GM21717 (cell line): Measurements from ENCODE around the gene MKNK1.

Source experiments
- ATAC-seq: cut with Tn5 transposase; IDR thresholded peaks from one replicate; pipeline ENCODE4 v1.9.1; 2021; ENCODE audit warnings: mild to moderate bottlenecking, moderate library complexity; ENCODE audit not compliant: unreplicated experiment

The MKNK1 gene

DNA sequence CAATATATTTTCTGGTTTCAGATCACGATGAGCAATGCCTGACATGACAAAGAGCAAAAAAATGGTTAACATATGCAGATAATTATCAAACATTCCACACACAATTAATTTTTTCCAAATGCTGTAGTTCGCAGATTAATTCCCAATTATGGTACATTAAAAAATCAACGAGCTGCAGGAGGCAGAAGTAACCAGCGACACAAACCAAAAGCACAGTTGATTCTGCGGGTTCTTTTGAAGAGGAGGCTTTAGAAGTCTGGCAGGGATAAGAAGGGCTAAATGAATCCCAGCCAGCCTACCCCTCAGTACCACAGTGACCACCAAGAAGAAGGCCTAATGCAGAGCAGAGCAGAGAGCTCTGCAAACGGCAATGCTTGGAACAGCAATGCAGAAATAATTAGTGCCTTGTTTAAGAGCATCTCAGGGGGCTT lies 35.6 kb downstream of the MKNK1 start:
- ATAC-seq, result no peak

DNA sequence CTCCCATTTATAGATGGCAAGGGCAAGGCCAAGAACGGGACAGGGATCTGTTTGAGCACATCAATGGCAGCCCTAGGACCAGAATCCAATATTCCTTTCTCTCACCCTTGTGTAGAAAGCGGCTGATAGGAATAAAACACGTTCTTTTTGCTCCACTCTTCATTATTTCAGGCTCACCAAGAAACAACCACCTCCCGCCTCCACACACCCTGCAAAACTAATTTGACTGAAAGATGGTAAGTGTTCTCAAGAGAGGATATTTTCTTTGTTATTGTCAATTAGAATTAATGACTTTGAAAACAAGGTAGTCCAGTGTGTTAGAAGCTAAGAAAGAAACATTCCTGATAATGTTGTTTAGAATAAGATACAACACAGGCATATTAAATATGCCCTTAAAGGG lies 40.7 kb downstream of the MKNK1 start:
- no peak for ATAC-seq

DNA sequence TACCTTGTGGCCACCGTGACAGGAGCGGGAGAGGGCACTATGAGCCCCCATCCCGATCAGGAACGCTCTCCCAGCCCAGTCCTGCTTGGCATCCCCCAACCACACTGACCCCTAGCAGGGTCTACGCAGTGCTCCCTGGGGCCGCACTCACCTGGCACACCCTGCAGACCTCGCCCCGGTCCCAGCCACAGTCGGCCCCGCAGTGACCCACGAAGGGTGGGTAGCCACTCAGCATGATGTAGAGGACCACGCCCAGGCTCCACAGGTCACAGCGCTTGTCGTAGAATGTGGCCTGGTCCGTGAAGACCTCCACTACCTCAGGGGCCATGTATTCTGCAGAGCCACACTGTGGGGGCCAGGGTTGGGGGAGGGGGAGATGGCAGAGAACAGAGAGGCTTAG lies 41.6 kb downstream of the MKNK1 start:
- ATAC-seq, result no peak

DNA sequence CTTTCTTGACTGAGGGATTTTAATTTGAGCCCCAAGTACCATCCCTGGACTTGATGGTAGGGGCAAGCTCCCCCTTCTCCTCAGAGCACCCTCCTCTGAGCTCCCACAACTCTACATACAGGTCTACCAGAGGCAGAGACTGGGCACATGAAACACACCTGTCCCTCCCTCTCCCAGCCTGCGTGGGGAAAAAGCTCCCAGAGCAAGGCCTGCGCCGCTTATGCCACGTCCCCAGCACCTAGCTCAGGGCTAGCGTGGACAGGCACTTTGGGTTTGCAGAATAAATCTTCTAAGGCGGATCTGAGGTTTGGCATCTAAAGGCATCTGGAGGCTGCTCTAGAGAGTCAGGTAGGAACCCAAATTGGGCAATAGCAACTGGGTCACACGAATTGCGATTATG lies 45.1 kb downstream of the MKNK1 start:
- no peak for ATAC-seq

DNA sequence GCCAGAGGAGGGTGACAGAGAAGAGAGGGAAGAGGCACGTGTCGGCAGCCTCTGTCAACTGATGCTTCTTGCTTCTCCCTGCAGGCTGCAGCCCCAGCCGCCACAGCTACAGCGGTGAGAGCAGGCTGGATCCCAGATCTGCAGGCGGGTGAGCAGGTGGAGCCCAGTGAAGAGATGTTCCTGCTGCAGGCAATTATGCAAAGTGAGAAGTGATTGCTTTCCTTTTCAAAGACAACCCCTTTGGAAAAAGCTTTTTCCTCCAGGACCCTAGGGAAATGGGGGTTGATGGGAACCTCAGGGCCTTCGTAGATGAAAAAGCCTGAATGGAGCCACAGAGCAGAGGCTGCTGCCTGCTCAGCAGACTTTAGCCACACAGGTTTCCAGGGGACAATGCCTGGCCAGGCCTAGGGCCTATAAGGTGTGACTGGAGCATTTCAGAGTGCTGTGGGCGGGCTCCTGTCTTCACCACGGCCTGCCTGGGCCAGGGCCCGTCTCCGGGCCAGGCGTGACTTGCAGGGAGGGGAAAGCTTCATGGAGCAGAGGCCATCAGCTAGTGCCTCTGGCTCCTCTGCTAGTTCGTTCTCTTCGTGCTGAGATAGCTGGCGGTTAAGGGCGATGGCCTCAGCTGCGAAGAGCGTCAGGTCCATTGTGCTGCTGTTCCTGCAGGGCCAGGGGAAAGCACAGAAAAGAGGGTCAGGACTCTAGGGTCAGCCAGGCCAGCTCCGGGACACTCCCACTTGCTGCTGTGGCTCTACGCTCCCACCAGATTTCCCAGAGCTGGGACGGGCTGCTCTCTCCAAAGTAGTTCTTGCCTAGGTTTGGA lies 45.7 kb downstream of the MKNK1 start:
- no peak for ATAC-seq

DNA sequence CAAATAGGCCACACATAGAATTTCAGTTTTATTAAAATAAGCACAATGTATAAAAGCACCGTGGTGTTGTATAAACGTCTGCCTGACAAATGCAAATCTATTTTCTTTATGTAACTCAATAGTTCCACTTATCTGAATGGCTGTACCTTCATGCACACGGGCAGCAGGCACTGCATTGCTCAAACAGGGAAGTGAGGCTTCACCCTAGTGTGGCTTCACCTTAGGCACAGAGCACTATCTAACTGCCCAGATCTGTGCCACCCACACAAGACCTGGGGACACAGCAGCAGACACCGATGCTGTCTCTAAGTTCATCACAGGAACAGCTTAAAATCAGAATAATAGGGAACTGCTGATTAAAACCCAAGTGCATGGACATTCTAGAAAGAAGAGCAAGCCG lies 46.7 kb downstream of the MKNK1 start:
- no peak for ATAC-seq

DNA sequence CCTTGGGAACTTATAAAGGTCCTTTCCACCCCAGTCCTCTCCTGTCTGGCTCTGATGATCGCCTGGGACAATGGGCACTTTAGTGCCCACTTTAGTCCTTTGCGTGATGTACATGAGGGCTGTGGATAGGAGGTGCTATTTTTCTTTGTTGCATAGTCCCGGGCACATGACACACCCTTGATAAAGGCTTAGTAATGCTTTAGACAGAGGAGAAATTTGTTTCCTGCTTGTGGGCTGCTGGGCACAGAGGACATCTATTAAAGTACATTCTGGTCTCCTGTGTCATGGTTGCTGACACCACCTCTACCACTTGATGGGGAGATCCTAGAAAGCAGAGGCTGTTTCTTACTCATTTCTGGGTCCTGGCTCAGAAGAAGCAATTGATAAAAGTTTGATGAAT lies 47.2 kb downstream of the MKNK1 start:
- ATAC-seq, result no peak

DNA sequence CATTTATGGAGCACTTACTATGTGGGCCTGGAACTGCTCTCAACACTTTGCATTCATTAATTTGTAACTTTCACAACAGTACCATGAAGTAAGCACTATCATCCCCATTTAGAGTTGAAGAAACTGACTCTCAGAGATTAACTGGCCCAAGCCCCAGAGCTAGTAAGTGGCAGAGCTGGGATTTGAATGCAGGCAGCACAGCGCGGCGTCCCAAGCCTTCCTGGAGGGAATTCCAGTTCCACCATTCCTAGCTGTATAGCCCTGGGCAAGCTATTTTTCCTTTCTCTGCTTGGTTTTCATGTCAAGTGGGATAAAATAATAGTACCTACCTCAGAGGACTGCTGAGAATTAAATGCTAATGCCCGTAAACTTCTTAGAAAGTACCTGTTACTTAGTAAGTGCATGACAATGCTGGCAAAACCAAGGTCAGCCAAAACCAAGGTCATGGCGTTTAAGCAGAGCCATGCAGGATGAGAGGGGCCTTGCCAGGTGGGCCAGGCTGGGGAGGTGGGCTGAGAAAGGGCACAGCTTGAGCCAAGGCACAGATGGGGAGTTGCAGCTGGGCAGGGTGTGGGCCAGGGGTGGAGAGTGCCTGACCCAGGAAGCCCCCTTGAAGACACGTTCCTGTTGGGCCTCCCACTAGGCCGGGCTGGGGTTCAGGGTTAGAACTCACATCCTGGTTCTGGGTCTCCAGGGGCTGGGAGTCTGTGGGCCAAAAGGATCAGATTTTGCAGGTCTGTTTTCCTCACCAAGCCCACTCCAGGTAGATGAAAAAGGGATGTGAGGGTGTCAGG lies 48.0 kb downstream of the MKNK1 start:
- no peak for ATAC-seq

DNA sequence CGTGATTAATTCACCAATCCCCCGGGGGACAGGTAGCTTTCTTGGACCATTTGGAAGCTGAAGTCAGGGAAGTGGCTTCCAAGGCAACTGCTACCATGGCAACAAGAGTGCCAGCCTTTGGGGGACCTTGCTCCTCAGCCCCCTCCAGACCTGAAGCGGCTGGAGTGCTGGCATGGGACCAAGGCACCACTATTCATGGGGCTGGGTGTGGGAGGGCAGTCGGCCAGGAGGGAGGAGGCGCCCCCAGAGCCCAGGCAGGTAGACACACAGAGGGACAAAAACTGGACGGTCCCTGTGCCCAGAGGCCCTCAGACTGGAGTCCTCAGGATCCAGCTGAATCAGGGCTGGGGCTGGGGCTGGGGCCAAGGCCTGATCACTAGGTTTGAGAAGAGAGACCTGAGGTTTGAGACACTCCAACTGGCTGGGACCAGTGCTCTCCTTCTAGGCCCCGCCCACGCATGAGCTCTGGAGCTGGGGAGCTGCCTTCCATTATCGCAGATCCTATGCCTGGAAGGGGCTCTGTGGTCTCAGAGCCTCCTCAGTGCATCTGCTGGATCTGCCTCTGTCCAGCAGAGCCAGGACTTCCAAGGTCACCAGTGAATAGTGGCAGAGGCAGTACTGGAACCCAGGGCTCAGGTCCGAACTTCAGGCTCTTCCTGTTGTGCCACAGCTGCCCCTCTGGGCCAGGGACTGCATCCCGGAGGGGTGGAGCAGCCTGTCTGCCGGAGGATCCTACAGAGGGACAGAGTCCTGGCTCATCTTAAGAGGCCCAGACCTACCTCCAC lies 49.3 kb downstream of the MKNK1 start:
- ATAC-seq, result no peak

DNA sequence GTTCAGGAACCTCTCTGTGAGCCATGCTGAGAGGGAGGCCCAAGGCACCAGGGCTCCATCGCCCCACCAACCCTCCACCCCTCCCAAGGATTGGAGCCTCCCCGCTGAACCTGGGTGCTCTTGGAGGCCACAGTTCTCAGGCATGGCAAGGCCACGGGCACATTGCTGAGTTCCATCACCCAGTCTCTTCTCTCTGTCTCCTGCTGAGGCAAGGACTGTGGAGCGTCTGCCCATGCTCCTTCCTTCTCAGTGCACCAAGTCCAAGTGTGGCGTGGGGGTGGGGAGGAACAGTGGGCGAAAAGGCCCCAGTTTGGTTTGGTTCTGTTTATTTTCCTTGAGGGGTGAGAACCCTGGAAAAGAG lies 49.9 kb downstream of the MKNK1 start:
- ATAC-seq, result no peak

DNA sequence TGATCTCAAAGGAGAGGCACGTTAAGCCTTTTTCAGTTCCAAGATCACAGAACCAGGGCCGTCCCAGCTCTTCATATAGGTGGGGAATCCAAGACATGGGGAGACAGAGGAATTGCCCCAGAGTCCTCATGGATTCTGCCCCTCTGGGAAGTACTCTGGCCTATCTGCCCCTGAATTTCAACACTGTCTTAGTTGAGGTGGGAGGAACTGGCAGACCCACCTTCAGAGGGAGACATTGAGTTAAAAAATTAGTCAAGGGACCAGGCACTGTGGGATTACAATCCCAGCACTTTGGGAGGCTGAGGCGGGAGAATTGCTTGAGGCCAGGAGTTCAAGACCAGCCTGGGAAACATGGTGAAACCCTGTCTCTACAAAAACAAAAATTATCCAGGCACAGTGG lies 50.6 kb downstream of the MKNK1 start:
- ATAC-seq, result no peak

DNA sequence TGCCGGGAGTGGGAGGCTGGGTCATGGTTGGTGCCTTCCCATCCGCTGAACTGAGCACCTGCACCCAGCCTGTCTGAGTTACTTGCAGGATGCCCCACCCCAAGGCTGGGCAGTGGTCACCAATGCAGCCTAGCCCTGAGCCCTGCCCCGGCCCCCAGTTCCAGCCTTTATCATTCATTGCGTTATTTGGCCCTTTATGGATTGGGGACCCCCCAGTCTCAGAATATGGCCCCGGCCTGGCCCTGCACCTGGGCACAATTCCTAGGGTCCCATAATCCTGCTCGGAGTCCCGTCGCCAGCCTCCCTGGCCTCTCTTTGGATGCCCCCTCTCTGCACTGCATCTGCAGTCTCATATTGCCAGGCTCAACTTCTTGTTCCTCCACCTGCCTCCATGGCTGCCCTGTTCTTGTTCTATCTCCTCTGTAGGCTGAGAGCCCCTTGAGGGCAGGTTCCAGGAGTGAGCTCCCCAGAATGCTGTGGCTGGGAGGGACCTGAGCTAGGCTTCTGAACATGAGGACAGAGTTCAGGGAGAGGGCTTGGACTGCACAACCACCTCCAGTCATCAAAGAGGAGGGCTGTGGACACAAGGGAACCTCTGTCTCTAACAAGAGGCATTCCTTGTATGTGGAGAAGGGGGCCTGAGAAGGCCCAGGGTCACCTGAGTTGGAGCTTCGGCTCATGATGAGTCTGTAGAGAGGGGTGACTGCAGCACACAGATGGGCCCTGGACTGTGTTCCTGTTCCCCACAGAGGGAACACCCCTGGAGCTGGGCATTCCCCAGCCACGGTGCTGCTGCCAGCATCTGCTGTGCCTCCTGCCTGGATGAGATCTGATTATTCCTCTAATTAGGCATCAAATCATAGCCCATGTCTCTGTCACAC lies 51.5 kb downstream of the MKNK1 start:
- no peak for ATAC-seq

DNA sequence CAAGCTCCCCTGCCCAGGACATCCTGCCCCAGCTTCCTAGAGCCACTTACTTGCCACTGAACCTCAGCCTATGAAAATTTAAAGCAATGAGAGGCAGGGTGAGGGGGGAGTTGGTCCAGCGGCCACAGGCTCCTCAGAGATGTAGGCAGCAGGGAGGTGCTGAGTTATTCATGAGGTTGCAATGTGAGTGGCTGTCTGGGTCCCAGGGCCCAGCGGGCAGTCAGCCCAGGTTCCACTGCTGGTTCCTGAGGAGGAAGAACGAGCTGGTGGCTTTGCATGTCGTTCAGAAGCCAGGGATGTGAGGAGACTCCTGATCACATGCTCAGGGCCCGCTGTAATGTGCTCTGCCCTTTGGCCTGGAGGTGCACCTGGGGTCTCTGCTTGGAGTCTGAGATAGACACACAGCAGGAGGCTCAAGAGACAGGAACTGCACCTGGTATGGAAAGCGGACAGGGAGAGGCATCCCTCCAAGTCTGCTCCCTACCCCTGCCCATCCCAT lies 52.4 kb downstream of the MKNK1 start, which contains the start of gene KNCN:
Gene KNCN (minus strand): TSS at position 51 of the 499 bp plus-strand sequence. CDS start 432 bp downstream, outside the sequence.
- ATAC-seq, result no peak

DNA sequence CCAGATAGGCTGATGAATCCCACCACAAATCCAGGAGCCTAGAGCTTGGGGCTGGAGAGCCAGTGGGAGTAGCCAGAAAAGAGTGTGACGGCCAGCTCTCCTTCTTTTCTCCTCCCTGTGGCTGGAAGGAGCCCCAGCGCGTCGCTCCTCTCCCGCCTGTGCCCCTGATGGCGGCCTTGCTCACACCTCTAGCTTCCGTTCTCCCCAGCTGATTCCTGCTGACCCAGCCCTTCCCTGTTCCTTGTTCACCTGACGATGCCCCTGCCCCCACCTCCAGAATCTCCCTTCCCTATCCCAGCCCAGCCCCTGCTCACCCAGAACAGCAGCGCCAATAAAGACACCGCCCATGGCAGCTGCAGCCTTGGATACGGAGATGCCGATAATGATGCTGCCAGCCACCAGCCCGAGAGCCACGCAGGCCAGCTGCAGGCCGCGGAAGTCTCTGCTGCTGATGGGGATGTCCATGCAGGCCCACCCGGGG lies 53.3 kb downstream of the MKNK1 start:
- ATAC-seq, result no peak

DNA sequence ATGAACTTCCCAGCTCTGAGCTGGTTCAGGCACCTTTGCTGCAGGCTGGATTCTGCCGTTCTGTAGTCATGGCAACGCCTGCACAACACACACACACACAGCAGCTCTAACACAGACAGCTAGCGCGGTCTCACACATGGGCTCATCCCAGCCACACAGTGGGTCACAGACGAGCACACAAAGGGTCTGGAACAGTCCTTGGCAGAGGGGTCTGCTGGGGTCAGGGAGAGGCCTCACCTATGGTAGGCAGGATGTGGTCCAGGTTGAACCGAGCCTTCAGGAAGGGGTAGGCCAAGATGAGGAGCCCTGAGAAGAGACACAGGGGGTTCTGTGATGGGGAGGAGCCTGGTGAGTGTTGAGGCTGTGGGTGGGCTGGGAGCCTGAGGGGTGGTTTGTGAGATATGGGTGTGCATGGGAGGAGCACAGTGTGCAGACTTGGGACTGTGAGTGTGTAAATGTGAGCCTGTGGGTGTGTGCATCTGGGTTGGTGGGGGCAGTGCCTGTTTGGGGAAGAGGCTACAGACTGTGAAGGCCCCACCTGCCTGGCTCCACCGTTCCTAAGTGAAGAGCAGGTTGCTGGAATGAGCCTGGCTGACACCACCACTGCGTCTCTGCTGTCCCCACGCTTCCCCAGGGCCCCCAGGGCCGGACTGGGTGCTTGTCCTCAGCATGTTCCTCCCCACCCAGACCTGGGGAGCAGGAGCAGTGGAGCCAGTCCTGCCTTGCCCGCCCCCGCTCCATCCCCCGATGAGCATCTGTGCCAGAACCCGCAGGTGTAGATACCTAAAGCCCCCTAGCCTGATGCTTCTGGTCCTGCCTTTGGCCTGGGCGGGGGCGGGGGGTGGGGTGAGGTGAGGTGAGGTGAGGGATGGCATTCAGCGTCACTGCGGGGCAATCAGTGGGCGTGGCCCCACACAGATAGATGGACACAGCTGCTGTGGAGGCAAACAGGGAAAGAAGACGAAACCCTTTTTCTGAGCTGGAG lies 54.1 kb downstream of the MKNK1 start:
- ATAC-seq, result no peak

DNA sequence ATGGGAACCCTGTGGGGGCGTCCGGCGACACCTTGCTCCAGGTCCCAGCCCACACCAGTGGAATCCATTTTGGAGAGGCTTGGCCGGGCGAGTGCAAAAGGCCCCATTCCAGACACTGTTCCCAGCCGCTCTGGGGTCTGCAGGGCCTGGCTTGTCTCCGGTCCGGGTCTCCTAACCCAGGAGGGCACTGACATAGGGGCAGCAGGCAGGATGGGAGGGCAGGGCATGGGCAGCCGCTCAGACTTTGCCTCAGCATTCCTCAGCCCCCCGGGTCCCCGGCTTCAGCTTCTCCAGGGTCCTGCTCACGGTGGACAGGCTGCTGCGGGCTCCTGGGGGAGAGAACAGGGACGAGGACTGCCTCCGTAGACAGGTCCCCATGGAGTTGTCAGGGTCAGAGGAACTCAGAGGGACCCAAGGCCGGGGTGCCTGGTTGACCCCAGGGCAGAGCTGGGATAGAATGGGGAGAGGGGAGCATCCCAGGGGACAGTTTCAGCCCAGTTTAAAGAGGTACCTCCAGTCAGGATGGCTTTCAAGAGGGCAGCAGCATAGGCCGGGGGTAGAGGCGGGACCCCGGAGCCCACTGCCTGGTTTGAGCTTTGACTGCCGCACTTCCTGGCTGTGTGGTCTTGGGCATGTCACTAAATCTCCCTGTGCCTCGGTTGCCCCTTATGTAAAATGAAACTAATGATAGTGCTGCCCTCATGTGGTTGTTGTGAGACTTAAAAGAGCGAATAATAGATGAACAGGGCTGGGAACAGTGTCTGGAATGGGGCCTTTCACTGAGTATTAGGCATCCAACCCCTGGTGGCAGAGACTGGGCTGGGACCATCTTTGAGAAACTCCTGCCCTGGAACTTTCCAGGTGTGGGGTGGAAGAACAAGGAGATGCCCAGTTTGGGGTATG lies 56.3 kb downstream of the MKNK1 start:
- ATAC-seq, result no peak

DNA sequence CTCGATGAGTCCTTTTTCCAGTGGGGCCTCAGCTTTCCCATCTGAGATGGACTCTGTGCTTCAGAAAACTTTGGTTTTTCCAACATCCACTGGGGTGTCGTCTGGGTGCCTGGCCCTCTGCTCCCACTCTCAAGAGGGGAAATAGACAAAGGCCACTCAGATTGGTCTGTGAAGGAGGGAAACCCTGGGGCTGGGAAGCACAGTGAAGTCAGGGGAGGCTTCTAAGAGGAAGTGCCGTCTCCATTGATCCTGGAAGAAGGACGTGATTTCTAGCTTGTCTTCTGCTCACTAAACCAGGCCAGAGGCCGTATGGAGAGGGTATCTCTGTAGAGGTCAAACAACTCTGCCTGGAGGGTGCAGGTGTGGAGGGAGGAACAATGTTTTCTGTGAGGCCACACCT lies 57.9 kb downstream of the MKNK1 start:
- no peak for ATAC-seq

DNA sequence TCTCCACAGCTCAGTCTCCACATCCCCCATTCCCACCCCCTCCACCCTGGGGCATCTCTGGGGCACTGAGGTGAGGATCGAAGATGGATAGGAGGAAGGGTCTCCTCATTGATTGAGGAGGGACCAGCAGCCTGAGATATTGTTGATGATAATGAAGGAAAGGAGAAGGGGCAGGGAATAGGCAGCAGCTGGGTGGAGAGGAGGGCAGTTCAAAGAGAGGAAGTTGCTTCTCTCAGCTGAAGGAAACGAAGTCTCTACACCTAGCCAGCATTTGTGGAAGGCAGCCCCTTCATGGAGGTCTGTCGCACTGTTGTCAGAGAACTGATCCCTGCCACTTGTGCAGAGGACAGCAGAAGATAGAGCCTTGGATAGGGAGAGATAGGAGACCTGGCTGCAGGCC lies 58.3 kb downstream of the MKNK1 start:
- no peak for ATAC-seq
